GM12878 (cell line): ENCODE measurements around the gene DNAH11. TPM values are rescaled to one million over a fixed set of nuclear protein-coding genes. Genes with fewer than 3 reads are reported as not detected.

Experiments used
- ATAC-seq: fragments of 200-7000 bp; cut with Tn5 transposase; 3 replicates; pipeline ENCODE4 v1.9.1; 2020; ENCODE audit warnings: mild to moderate bottlenecking, moderate library complexity
- BruUV-seq: library from RNA; stranded (reverse); fragments of 400-500 nt; replicated peaks from 2 replicates; lab custom pipeline; 2021; lab: Mats Ljungman, UMichigan
- CTCF ChIA-PET: fragments of 300-600 bp; sonication (Branson Sonifier 250); formaldehyde crosslinking; extraction: SDS; loops from one replicate; lab custom pipeline; 2021; ENCODE audit warnings: inconsistent platforms; lab: Yijun Ruan, JAX
- POLR2A ChIA-PET: fragments of 350-600 bp; formaldehyde crosslinking; extraction: SDS; loops from one replicate; lab custom pipeline; 2021; ENCODE audit warnings: inconsistent platforms; lab: Charles Lee
- RAD21 ChIA-PET: fragments of 300-600 bp; sonication (Branson Sonifier 250); formaldehyde crosslinking; loops from one replicate; lab custom pipeline; 2023; ENCODE audit warnings: antibody characterized with exemption; ENCODE audit not compliant: unreplicated experiment; lab: Charles Lee
- SMC1A ChIA-PET: fragments of 300-600 bp; sonication (Branson Sonifier 250); formaldehyde crosslinking; loops from one replicate; lab custom pipeline; 2023; ENCODE audit not compliant: unreplicated experiment, uncharacterized antibody; lab: Charles Lee
- DNase-seq: peaks from one replicate; pipeline ENCODE4 v3.0.0-alpha.2; 2011; ENCODE audit warnings: low read depth, low spot score
- FAIRE-seq: peaks from 3 replicates; lab custom pipeline; 2011; peaks lifted over from hg19 to GRCh38; lab: Jason Lieb, UNC
- H2AFZ ChIP-seq: 2 replicates; pipeline ENCODE4 v1.6.0; 2011; ENCODE audit warnings: low read depth, low read length, control low read depth; ENCODE audit not compliant: control insufficient read depth
- H3K27ac ChIP-seq: 2 replicates; pipeline ENCODE4 v1.5.1; 2011; ENCODE audit warnings: control low read depth; ENCODE audit not compliant: control insufficient read depth, insufficient read depth
- H3K27me3 ChIP-seq, 2 experiments: replicated peaks in 1 of 2; 2 replicates each; pipeline versions ENCODE4 v1.6.0 to v1.6.1; 2011; ENCODE audit warnings: low read length in 1 of 2; ENCODE audit not compliant: control insufficient read depth in 2 of 2, insufficient read depth in 2 of 2
- H3K36me3 ChIP-seq, 2 experiments: 2 replicates each; pipeline ENCODE4 v1.5.1; 2011; ENCODE audit warnings: low read length in 1 of 2; ENCODE audit not compliant: control insufficient read depth in 2 of 2, insufficient read depth in 2 of 2
- H3K4me1 ChIP-seq: 2 replicates; pipeline ENCODE4 v1.6.1; 2011; ENCODE audit warnings: mild to moderate bottlenecking, low read length, moderate library complexity, mixed read lengths; ENCODE audit not compliant: control insufficient read depth, insufficient read depth
- H3K4me2 ChIP-seq: 2 replicates; pipeline ENCODE4 v1.6.0; 2011; ENCODE audit warnings: control low read depth; ENCODE audit not compliant: control insufficient read depth, insufficient read depth
- H3K4me3 ChIP-seq: fragments of 200-600 bp; sonication (generic); 2 replicates; pipeline ENCODE4 v1.5.1; 2016
- H3K79me2 ChIP-seq: 2 replicates; pipeline ENCODE4 v1.6.0; 2011; ENCODE audit warnings: low read length; ENCODE audit not compliant: control insufficient read depth, insufficient read depth
- H3K9ac ChIP-seq: 2 replicates; pipeline ENCODE4 v1.8.0; 2011; ENCODE audit warnings: low read length, control low read depth, mixed read lengths; ENCODE audit not compliant: control insufficient read depth, insufficient read depth
- H3K9me3 ChIP-seq: replicated peaks from 3 replicates; pipeline ENCODE4 v1.5.1; 2011; ENCODE audit warnings: mild to moderate bottlenecking, low read length; ENCODE audit not compliant: control insufficient read depth, insufficient read depth
- H4K20me1 ChIP-seq: 2 replicates; pipeline ENCODE4 v1.6.0; 2011; ENCODE audit not compliant: control insufficient read depth, insufficient read depth
- EGR1 ChIP-seq, 2 experiments: IDR thresholded peaks; 1 replicate in 1 of 2; 2 replicates in 1 of 2; pipeline ENCODE4 v1.6.1; 2011 to 2012; ENCODE audit warnings: low read depth in 2 of 2, low read length in 2 of 2, borderline replicate concordance in 1 of 2, mild to moderate bottlenecking in 1 of 2, moderate library complexity in 1 of 2
- NFXL1 ChIP-seq: fragments of 450-650 bp; IDR thresholded peaks from 2 replicates; pipeline ENCODE4 v1.6.1; 2017; ENCODE audit warnings: antibody characterized with exemption, mild to moderate bottlenecking, borderline replicate concordance
- POLR2AphosphoS2 ChIP-seq: IDR thresholded peaks from 2 replicates; pipeline ENCODE4 v1.6.1; 2011; ENCODE audit warnings: low read depth, mild to moderate bottlenecking, low read length, improper control_type of control experiment, moderate library complexity
- RAD21 ChIP-seq: IDR thresholded peaks from 2 replicates; pipeline ENCODE4 v1.6.1; 2011; ENCODE audit warnings: mild to moderate bottlenecking, low read depth, low read length, moderate library complexity; ENCODE audit not compliant: insufficient read depth
- SMC3 ChIP-seq: IDR thresholded peaks from 2 replicates; pipeline ENCODE4 v1.6.1; 2011; ENCODE audit warnings: low read length, improper control_type of control experiment, borderline replicate concordance
- WGBS: methylation state at CpG from one replicate; pipeline ENCODE4 v1.1.6; 2016; ENCODE audit warnings: low lambda C conversion rate; ENCODE audit not compliant: insufficient replicate concordance, insufficient coverage; ENCODE audit errors: missing lambda C conversion rate; 5-methylcytosine and 5-hydroxymethylcytosine counted together
- in situ Hi-C: fragments of 300-500 bp; cut with MboI; formaldehyde crosslinking; loops from 9 replicates; pipeline ENCODE4 v1.14.3; 2018; ENCODE audit warnings: mixed read lengths
- intact Hi-C: fragments of 100-400 bp; cut with micrococcal nuclease; formaldehyde crosslinking; loops from one replicate; pipeline ENCODE4 v1.14.2; 2022; ENCODE audit not compliant: unreplicated experiment
- polyA plus RNA-seq, 11 experiments: library from polyadenylated mRNA; depleted of rRNA in 4 of 11; unstranded in 6 of 11; stranded (reverse) in 5 of 11; fragments of >200 nt; fragmentation: Nextera tagmentation in 4 of 11; fragmentation: Illumina TruSeq in 1 of 11; extraction: Ambion mirVana in 4 of 11; extraction: Trizol in 1 of 11; gene quantifications; 1 replicate in 1 of 11; 2 replicates in 10 of 11; pipeline versions ENCODE4 v1.2.1 to v1.2.3, GENCODE V29; 2011 to 2016; ENCODE audit warnings: inconsistent platforms in 2 of 11, missing spikeins in 2 of 11, low read depth in 1 of 11
- total RNA-seq, 4 experiments: library from RNA; depleted of rRNA in 3 of 4; stranded (reverse); fragments of >200 nt in 3 of 4; fragmentation: Illumina TruSeq in 1 of 4; extraction: Trizol in 1 of 4; gene quantifications; 2 replicates each; pipeline versions ENCODE4 v1.2.1 to v1.2.3, GENCODE V29; 2013 to 2021
- TF ChIP-seq, protein P1 (sequence below), 3 experiments: IDR thresholded peaks in 2 of 3; conservative IDR thresholded peaks in 1 of 3; 2 replicates each; pipeline ENCODE4 v1.5.1; 2011; ENCODE audit warnings: low read depth in 3 of 3, low read length in 3 of 3, mild to moderate bottlenecking in 3 of 3, control low read depth in 2 of 3, moderate library complexity in 2 of 3, inconsistent platforms in 1 of 3, mixed read lengths in 1 of 3; ENCODE audit not compliant: control insufficient read depth in 2 of 3, insufficient read depth in 1 of 3; ENCODE audit errors: extremely low read depth in 1 of 3

Gene DNAH11
- total and polyA plus RNA-seq, 10 of the 15 experiments (the other 5 are each of a cell fraction or from before 2014, with no cell fraction given), result 0.03 to 0.56 (median 0.10) TPM

DNA sequence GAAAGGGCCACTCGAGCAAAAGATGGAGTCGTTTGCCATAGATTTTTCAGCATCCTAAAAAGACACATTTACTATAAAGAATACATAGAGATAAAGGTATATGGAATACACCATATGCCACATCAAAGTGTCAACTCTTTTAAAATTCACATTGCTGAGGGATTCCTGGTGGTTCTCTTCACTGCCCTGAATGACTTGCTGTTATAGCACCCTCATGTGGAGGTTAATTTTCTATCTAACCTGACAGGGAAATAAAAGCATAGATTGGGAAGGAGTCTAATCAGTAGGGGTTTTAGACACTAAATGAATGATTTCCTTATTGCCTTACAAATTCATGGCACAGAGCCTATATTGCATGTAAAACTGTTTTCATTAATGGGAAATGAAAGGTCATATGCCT is 25.9 kb downstream of the DNAH11 start:
- no peak overlapping the region for H3K9ac ChIP-seq
- no peak overlapping the region for H3K4me2 ChIP-seq
- ChIA-PET SMC1A (interaction anchor here (1.1 to 3.5 kb wide), 4 partner anchors 156 to 433 kb away, joined by 3 to 57 read pairs (median 4); no protein-coding TSS in a partner anchor), POLR2A (interaction anchor here (0.8 kb wide), 1 partner anchor 307 kb away, joined by 3 read pairs; no protein-coding TSS in a partner anchor), CTCF (interaction anchor here (0.8 to 3.9 kb wide), 17 partner anchors 8 to 515 kb away, joined by 3 to 66 read pairs (median 4); no protein-coding TSS in a partner anchor), RAD21 (interaction anchor here (0.5 to 2.2 kb wide), 11 partner anchors 15 to 515 kb away, joined by 3 to 30 read pairs (median 4); no protein-coding TSS in a partner anchor)
- H3K36me3 ChIP-seq, result no peaks in the 10 kb centered on the region
- WGBS, result 19% methylated on average over 2 of the region's 2 CpGs
- H3K27ac ChIP-seq, result no peak overlapping the region
- no peaks in the 10 kb centered on the region for H3K27me3 ChIP-seq
- DNase-seq (no peak), ATAC-seq (peak; percentile 80), FAIRE-seq (peak; percentile 77)
- intact Hi-C loops (loop anchor here (2.0 kb wide), 1 partner anchor 312 kb away; no protein-coding TSS in a partner anchor), in situ Hi-C loops (no loop called here)
- H3K9me3 ChIP-seq, result no peaks in the 10 kb centered on the region
- no peaks in the 10 kb centered on the region for H3K79me2 ChIP-seq
- H3K4me3 ChIP-seq, result no peak overlapping the region
- no peak overlapping the region for H2AFZ ChIP-seq
- H4K20me1 ChIP-seq, result no peaks in the 10 kb centered on the region
- TF ChIP-seq SMC3, result peak; percentile 75
- TF ChIP-seq POLR2AphosphoS2, result no peak
- TF ChIP-seq NFXL1, result no peak
- peak; percentile 82 for TF ChIP-seq RAD21
- TF ChIP-seq, protein P1, sequence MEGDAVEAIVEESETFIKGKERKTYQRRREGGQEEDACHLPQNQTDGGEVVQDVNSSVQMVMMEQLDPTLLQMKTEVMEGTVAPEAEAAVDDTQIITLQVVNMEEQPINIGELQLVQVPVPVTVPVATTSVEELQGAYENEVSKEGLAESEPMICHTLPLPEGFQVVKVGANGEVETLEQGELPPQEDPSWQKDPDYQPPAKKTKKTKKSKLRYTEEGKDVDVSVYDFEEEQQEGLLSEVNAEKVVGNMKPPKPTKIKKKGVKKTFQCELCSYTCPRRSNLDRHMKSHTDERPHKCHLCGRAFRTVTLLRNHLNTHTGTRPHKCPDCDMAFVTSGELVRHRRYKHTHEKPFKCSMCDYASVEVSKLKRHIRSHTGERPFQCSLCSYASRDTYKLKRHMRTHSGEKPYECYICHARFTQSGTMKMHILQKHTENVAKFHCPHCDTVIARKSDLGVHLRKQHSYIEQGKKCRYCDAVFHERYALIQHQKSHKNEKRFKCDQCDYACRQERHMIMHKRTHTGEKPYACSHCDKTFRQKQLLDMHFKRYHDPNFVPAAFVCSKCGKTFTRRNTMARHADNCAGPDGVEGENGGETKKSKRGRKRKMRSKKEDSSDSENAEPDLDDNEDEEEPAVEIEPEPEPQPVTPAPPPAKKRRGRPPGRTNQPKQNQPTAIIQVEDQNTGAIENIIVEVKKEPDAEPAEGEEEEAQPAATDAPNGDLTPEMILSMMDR (IDR thresholded peaks at IDR 0.05 in 2 of 3, conservative IDR thresholded peaks at IDR 0.05 in 1 of 3; ENCODE audit: control insufficient read depth in 2 of 3, extremely low read depth in 1 of 3, insufficient read depth in 1 of 3, low read depth in 3 of 3, low read length in 3 of 3), result peak; percentile 27 to 56 (median 30); a peak in 4 of 6 replicates
- no peak for TF ChIP-seq EGR1 (IDR thresholded peaks at IDR 0.05; ENCODE audit: borderline replicate concordance in 1 of 2, low read depth in 2 of 2, low read length in 2 of 2)
- H3K4me1 ChIP-seq, result no peaks in the 10 kb centered on the region
- no TSS peak for BruUV-seq
